AG10803 (cell line): ENCODE results near the gene NELL1.

Experiments
- DNase-seq: peaks from one replicate; pipeline ENCODE4 v3.0.0; 2010; ENCODE audit warnings: low read depth
- H3K4me3 ChIP-seq: 2 replicates; pipeline ENCODE4 v1.5.1; 2011; ENCODE audit warnings: mild to moderate bottlenecking, low read length, control low read depth
- CTCF ChIP-seq: conservative IDR thresholded peaks from 2 replicates; pipeline ENCODE4 v1.5.1; 2011; ENCODE audit warnings: mild to moderate bottlenecking, low read length, control low read depth, inconsistent platforms

Gene NELL1

GRCh38 chr11:20782775-20783174, 113.4 kb downstream of the NELL1 start:
- no peak for DNase-seq
- H3K4me3 ChIP-seq = no peak overlapping the region
- TF ChIP-seq CTCF = no peak

GRCh38 chr11:20783220-20783619, 113.8 kb downstream of the NELL1 start:
- no peak overlapping the region for H3K4me3 ChIP-seq
- TF ChIP-seq CTCF = no peak
- DNase-seq = no peak

GRCh38 chr11:20790622-20791021, 121.2 kb downstream of the NELL1 start:
- TF ChIP-seq CTCF = no peak
- DNase-seq = no peak
- no peak overlapping the region for H3K4me3 ChIP-seq

DNA sequence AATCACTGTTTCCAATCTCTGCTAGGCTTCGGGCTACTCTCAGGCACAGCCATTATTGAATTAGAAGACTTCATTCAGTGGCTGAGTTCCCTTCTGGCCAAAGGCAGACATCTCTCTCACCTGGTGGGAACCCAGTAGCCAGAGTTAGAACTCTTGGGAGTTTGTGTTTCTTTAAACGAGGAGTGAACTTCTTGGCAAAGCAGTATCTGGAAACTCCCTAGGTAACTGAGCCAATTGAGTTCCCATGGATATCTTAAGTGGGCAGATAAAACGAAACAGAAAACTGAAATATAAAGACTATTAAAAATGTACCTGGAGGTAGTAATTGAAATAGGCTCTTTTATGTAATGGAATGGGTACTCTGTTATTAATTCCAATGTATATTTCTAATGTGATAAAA, 125.6 kb downstream of the NELL1 start:
- TF ChIP-seq CTCF = no peak
- DNase-seq = no peak
- no peak overlapping the region for H3K4me3 ChIP-seq

GRCh38 chr11:20808328-20808727, 138.9 kb downstream of the NELL1 start:
- TF ChIP-seq CTCF = no peak
- H3K4me3 ChIP-seq = no peak overlapping the region
- DNase-seq = no peak

GRCh38 chr11:20821046-20821445, 151.7 kb downstream of the NELL1 start:
- no peak for TF ChIP-seq CTCF
- no peak overlapping the region for H3K4me3 ChIP-seq
- DNase-seq = no peak

DNA sequence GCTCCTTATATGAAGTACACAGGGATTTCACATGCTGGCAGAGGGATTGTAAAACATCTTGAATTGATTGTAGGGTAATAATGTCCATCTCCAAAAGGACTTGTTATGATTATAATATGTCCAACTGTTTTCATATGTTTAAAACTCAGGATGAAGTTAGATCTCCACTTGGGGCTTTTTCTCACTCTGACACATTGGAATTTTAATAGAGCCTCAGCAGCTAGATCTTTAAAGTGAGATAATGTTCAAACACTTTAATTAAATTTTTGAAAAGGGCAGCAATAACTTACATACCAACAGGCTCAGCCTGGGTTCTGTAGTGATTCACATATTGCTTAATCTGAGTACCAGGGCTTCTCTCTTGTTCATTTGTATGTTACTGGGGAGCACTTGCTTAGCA, 152.1 kb downstream of the NELL1 start:
- TF ChIP-seq CTCF = no peak
- no peak for DNase-seq
- H3K4me3 ChIP-seq = no peak overlapping the region
